Heart right ventricle (tissue), 16 donors: ENCODE measurements around the gene POM121C. TPM values are rescaled to one million over a fixed set of nuclear protein-coding genes. Genes with fewer than 3 reads are reported as not detected.
"Not testable (repeated sequence)": the region's sequence is repeated elsewhere in the genome, so short reads cannot be mapped to it uniquely, and the experiment has no call there.

Source experiments
- ATAC-seq, 8 donors: fragments of 200-7000 bp; cut with Tn5 transposase; one replicate each; pipeline ENCODE4 v1.9.1; 2020; ENCODE audit warnings: mild to moderate bottlenecking in 8 of 8, moderate library complexity in 8 of 8, moderate number of reproducible peaks in 1 of 8
- DNase-seq, 2 donors: peaks; one replicate each; pipeline ENCODE4 v3.0.0-alpha.2; 2020
- H3K27ac ChIP-seq, 10 donors: fragments of 200-600 bp; sonication (generic) in 2 of 10; one replicate each; pipeline versions ENCODE4 v1.5.0 to v1.8.0; 2020 to 2022; ENCODE audit warnings: mild to moderate bottlenecking in 3 of 10
- H3K27me3 ChIP-seq, 7 donors: fragments of 200-600 bp; one replicate each; pipeline ENCODE4 v1.8.0; 2021 to 2022; ENCODE audit warnings: mild to moderate bottlenecking in 2 of 7
- H3K36me3 ChIP-seq, 9 donors: fragments of 200-600 bp; sonication (generic) in 1 of 9; one replicate each; pipeline versions ENCODE4 v1.5.0 to v1.8.0; 2020 to 2022; ENCODE audit warnings: mild to moderate bottlenecking in 2 of 9
- H3K4me1 ChIP-seq, 9 donors: fragments of 200-600 bp; sonication (generic) in 1 of 9; one replicate each; pipeline versions ENCODE4 v1.5.0 to v1.8.0; 2020 to 2022; ENCODE audit warnings: mild to moderate bottlenecking in 4 of 9
- H3K4me3 ChIP-seq, 10 donors: fragments of 200-600 bp; sonication (generic) in 2 of 10; one replicate each; pipeline versions ENCODE4 v1.5.0 to v1.8.0; 2020 to 2022; ENCODE audit warnings: mild to moderate bottlenecking in 7 of 10, moderate library complexity in 2 of 10
- H3K9me3 ChIP-seq, 11 donors: fragments of 200-600 bp in 10 of 11; sonication (generic) in 2 of 11; one replicate each; pipeline versions ENCODE4 v1.5.0 to v1.8.0; 2013 to 2022; ENCODE audit warnings: mild to moderate bottlenecking in 2 of 11, control low read depth in 1 of 11, moderate library complexity in 1 of 11
- whole genome bisulfite sequencing, 2 donors: extraction: QIAGEN DNeasy Blood & Tissue Kit; methylation state at CpG; one replicate each; pipeline ENCODE4 v1.1.7; 2013; ENCODE audit warnings: inconsistent platforms in 1 of 2; 5-methylcytosine and 5-hydroxymethylcytosine counted together
- intact Hi-C, 10 donors: fragments of 100-400 bp; cut with DNase I; formaldehyde crosslinking; loops; one replicate each; pipeline versions ENCODE4 v1.11.1 to v1.14.2; 2022
- polyA plus RNA-seq, 2 donors: library from polyadenylated mRNA; stranded (reverse); fragments of 200-250 nt; gene quantifications; one replicate each; pipeline ENCODE4 v1.2.3, GENCODE V29; 2013
- total RNA-seq, 10 donors: library from RNA; stranded (reverse); fragmentation: NEBNext Ultra II Directional in 3 of 10; extraction: Animal tissue kit (Norgen Biotek cat#: 25700) in 3 of 10; gene quantifications; one replicate each; pipeline versions ENCODE4 v1.2.1 to v1.2.4, GENCODE V29; 2021 to 2023
- donor health status: Arrhythmogenic right ventricular cardiomyopathy.
- donor health status: ischemic (EF 13 %, LVEDD 7.1; RV severe dilation, severe dysfunction).
- donor health status: healthy with polysubstance abuse.
- donor health status: DM: no; HTN: yes; CAD: no.
- donor health status: DM: no; HTN: no; CAD: no.
- donor health status: ischemic (EF 25% LVEDD 6.9; RV normal size, moderate dysfunction).
- donor health status: ischemic (EF 25% LVEDD 5.7; RV mildly dilated, moderate dysfunction).
- donor health status: healthy.
- donor health status: DM: yes; HTN: yes; CAD: no.
- donor health status: Ischemic cardiomyopathy.
- donor health status: ischemic (EF 35%, LVEDD 5.7; RV mildly dilated, moderate dysfunction).
- donor health status: nonischemic (EF 11% LVEDD 7.7; RV severe dilation, severe dysfunction).
- donor health status: DM: yes; HTN: yes; CAD: no.
- donor health status: PGD.
- donor health status: ischemic (EF 29% LVEDD 5.4; RV normal size, mild dysfunction).
- donor health status: nonischemic (EF 23%, LVEDD 6.1; RV moderate dilation, normal function).

The POM121C gene
- total and polyA plus RNA-seq, 12 donors: 8.6 to 30.9 (median 25.2) TPM

DNA sequence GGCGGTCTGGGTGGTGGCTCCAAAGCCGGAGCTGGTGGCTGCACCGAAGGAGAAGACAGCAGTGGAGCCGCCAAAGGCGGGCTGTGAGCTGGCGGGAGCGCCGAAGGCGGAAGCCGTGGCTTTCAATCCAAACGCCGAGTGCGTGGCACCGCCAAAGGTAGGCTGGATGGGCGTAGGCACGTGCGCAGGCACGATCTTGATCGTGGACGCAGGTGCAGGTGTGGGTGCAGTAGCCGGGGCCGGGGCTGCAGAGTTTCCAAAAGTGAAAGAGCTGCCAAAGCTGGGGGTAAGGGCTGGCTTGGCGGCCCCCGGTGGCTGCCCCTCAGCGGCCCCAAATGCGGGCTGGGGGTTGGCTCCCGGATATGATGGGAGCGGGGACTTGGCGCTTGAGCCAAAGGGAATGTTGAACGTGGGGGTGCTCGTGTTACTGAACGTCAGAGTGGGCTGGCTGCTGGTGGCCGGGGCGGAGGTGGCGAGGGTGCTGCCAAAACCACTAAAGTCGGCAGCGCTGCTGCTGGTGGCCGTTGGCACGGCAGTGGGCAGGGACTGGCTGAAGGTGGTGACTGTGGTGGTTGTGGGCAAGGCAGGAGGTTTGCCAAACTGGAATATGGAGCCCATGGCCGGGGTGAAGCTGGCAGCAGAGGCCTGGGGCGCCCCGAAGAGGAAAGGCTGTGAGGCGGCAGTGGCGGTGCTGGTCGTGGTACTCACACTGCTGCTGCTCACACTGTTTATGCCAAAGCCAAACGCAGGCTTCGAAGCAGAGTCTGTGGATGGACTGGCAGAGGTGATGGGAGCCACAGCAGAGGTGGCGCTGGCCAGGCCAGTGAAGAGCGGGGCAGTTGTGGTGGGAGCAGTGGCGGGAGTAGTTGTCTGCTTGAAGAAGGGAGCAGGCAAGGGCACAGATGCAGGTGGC, 64.0 kb downstream of the POM121C start:
- H3K9me3 ChIP-seq, H3K27ac ChIP-seq, H3K4me3 ChIP-seq, H3K4me1 ChIP-seq, DNase-seq, H3K27me3 ChIP-seq, ATAC-seq, intact Hi-C loops: not testable (repeated sequence)
- peaks cover 0 to 46% (median 7%) of the 10 kb centered on the region in 9 donors for H3K36me3 ChIP-seq
- WGBS, 2 donors: 97% methylated on average over 26 to 29 of the region's 50 CpGs

DNA sequence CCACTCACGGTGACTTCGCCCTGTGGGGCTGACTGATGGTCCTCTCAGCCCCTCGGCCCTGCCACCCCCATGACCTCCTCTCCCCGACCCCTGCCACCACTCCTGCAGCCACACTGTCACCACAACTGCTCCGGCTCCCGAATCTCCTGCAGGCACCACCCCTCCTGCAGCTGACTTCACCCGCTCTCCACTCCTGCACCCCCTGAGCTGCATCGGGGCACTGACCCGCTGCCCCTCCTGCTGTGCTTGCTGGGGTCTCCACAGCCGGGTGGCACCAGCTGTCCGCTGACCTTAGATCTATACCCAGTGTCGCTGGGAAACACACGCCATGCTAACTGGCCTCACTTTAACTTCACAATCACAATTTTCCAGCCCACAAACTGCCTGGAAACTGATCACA, 65.9 kb downstream of the POM121C start:
- WGBS, 2 donors: 73 to 78% methylated on average over 11 to 13 of the region's 13 CpGs
- DNase-seq, intact Hi-C loops, H3K27me3 ChIP-seq, H3K9me3 ChIP-seq, H3K4me1 ChIP-seq, H3K27ac ChIP-seq, H3K4me3 ChIP-seq: not testable (repeated sequence)
- H3K36me3 ChIP-seq: peaks cover 0 to 61% (median 7%) of the 10 kb centered on the region in 9 donors
- peak in 2 of 8 donors; percentile 4 to 7 for ATAC-seq

DNA sequence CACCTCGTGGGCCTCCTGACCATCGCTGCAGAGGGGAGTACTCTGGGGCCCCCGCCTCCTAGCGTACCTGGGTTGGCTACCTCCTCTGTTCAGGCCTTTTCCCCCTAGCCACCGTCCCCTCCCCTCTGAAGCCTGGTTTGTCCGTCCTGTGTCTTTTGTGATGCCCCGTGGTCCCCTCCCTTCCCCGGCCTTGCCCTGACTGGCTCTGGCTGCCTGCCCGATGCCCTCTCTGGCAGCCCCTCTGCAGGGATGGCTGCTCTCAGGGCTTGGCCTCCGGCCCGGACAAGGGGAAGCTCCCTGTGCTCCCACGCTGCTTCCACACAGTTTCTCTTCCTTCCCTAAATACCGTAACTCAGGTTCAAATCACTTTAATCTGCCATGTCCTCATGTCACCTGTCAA, 66.4 kb downstream of the POM121C start:
- 39 to 56% methylated on average over 10 to 11 of the region's 13 CpGs for WGBS, 2 donors
- peak; percentile 60 to 88 (median 72) for ATAC-seq

DNA sequence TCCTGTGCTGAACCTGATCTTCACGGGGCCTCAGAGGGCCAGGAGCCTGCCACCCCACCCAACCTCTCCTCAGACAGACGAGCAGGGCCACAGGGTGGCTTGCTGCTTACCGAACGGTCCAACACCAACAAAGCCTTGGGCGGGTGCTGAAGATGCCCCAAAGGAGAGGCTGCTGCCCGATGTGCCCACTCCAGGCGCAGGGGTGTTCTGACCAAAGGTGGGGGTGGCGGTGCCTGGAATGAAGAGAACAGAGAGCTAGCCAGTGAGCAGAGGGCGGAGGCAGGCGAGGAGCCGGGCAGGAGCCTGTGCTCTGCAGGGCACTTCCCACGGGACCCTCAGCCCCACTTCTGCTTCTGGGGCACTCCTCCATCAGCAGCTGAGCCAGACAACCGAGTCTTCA, 66.9 kb downstream of the POM121C start:
- H3K27ac ChIP-seq, H3K27me3 ChIP-seq, H3K4me3 ChIP-seq, DNase-seq, H3K4me1 ChIP-seq, H3K9me3 ChIP-seq, intact Hi-C loops: not testable (repeated sequence)
- ATAC-seq: peak in 2 of 8 donors; percentile 6 to 11
- WGBS, 2 donors: 84 to 87% methylated on average over 11 to 12 of the region's 13 CpGs
- peaks cover 0 to 59% (median 7%) of the 10 kb centered on the region in 9 donors for H3K36me3 ChIP-seq

More for the DNA sequence above, 66.4 kb downstream of the POM121C start:
- H3K36me3 ChIP-seq: peaks cover 0 to 63% (median 7%) of the 10 kb centered on the region in 9 donors
- H3K27ac ChIP-seq, H3K9me3 ChIP-seq, H3K4me1 ChIP-seq, intact Hi-C loops, H3K4me3 ChIP-seq, H3K27me3 ChIP-seq: not testable (repeated sequence)
- peak; percentile 64 to 66 for DNase-seq

DNA sequence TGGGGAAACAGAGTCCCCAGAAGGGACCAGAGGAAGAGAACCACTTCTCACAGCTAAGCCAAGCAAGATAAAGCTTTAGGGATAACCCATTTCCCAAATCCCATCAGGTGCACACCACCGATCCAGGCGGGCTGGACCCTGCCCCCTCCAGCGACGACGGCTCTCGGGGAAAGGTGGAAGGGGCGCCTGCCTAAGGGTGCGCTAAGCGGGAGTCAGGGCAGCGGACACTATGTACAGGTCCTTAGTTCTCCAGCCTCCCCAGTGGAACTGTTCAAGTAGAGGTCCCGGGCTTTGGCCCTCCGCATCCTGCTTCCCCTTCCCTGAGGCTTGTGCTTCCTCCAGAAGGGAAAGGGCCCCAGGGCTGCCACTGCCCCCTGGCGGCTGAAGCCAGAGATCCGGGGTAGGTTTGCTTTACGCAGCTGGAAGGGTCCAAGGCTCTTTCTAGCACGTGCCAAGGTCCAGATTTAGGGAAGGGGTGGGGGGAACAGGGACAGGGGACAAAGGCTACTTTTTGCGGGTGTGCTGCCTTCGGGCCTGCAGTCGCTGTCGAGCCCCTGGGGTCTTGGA, 67.7 kb downstream of the POM121C start:
- H3K4me3 ChIP-seq, intact Hi-C loops, DNase-seq, H3K27ac ChIP-seq, H3K4me1 ChIP-seq, H3K27me3 ChIP-seq, H3K9me3 ChIP-seq: not testable (repeated sequence)
- peak in 3 of 8 donors; percentile 1 to 13 (median 13) for ATAC-seq
- H3K36me3 ChIP-seq: peaks cover 0 to 51% (median 4%) of the 10 kb centered on the region in 9 donors
- 90 to 94% methylated on average over 12 to 16 of the region's 20 CpGs for WGBS, 2 donors

DNA sequence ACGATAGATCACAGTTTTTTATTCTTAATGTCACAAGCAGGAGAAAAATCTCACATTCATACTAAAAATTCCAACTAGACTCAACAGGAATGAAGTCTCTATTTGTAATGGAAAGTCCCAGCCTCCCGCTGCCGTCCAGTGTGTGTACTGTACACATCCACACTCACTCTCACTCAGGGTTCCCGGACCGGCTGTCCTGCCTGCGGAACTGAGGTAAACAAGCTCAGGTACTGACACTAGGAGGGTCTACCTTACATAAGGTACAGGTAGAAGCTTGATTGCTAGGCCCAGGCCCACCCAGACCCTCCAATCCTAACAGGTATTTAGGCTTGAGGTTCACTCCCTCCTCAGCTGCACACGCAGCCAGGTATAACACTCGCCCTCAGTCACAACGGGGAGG, 69.3 kb downstream of the POM121C start:
- H3K4me3 ChIP-seq, H3K4me1 ChIP-seq, DNase-seq, ATAC-seq, H3K27me3 ChIP-seq, H3K27ac ChIP-seq, H3K9me3 ChIP-seq, intact Hi-C loops: not testable (repeated sequence)
- WGBS, 2 donors: 90 to 94% methylated on average over 8 of the region's 9 CpGs
- H3K36me3 ChIP-seq: peaks cover 0 to 46% (median 4%) of the 10 kb centered on the region in 9 donors

DNA sequence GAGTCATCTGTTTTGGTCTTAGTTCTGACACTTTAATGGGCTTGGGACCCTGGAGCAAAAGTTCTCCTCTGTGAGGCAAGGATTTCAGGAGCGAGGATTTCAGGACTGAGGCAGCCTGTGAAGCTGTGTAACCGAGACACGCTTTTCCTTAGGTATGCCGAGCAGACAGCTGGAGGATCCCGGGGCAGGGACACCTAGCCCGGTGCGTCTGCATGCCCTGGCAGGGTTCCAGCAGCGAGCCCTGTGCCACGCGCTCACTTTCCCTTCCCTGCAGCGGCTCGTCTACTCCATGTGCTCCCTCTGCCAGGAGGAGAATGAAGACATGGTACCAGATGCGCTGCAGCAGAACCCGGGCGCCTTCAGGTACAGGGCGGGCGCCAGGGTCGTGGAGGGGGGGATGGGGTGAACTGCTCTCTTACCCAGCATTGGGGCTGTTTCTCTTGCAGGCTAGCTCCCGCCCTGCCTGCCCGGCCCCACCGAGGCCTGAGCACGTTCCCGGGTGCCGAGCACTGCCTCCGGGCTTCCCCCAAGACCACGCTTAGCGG, 70.2 kb downstream of the POM121C start:
- H3K4me1 ChIP-seq, intact Hi-C loops, H3K4me3 ChIP-seq, H3K27me3 ChIP-seq, H3K27ac ChIP-seq, DNase-seq, H3K9me3 ChIP-seq, ATAC-seq: not testable (repeated sequence)
- H3K36me3 ChIP-seq: peaks cover 0 to 38% (median under 1%) of the 10 kb centered on the region in 9 donors
- 77 to 84% methylated on average over 16 to 18 of the region's 27 CpGs for WGBS, 2 donors

DNA sequence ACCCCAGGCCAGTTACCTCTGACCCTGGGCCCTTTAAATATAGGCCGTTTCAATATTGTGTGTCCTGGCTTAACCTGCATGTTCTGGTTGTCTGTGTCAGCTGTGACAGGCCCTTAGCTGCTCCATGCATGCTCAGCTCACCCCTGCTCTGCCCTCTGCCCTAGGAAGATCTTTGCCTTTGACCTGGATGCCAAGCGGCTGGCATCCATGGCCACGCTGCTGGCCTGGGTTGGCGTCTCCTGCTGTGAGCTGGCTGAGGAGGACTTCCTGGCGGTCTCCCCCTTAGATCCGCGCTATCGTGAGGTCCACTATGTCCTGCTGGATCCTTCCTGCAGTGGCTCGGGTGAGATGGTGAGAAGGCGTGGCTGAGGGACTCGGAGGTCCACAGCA, 70.7 kb downstream of the POM121C start:
- H3K9me3 ChIP-seq, intact Hi-C loops, H3K4me1 ChIP-seq, H3K27ac ChIP-seq, DNase-seq, ATAC-seq, H3K4me3 ChIP-seq, H3K27me3 ChIP-seq: not testable (repeated sequence)
- peaks cover 0 to 35% (median 0%) of the 10 kb centered on the region in 9 donors for H3K36me3 ChIP-seq
- 83 to 84% methylated on average over 9 to 11 of the region's 11 CpGs for WGBS, 2 donors

DNA sequence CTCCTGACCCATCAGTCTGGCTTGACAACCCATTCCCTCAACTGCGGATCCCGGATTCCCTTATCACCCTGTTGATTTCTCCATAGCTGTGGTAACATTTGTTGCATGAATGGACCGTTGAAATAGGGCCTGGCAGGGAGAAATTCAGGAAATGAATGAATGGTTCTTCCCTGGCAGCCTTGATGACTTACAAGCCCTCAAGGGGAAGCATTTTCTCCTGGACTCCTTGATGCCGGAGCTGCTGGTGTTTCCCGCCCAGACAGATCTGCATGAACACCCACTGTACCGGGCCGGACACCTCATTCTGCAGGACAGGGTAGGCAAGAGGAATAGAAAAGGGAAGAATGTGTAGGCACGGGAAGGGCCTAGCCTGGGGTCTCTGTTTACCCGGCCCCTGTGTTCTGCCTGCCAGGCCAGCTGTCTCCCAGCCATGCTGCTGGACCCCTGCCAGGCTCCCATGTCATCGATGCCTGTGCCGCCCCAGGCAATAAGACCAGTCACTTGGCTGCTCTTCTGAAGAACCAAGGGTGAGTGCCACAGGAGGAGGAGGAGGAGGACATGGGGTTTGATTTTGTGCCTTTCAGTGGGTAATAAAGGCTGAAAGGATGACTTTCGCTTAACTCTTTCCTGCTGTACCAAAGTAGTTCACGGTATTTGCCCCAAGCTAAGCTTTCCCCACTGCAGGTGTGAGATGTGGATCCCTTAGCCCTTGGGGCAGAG, 71.2 kb downstream of the POM121C start:
- not testable (repeated sequence) for DNase-seq

DNA sequence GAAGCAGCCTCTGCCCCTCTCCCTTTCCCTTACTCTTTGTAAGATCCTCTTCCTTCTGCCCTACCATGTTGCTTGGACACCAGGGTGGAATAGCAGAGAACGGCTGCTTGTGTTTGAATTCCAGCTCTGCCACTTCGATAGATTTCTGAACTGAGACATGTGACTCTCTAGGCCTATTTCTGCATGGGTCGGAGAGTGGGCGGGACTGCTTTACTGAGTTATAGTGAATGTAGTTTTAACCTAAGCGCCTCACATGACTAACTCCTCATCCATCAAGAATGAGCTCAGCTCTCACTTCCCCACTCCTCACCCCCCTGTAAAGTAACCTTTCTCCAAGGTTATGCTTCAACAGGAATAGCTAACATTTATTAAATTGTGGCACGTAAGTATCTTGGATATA, 71.9 kb downstream of the POM121C start:
- DNase-seq: not testable (repeated sequence)
- 61 to 67% methylated on average over 5 of the region's 6 CpGs for WGBS, 2 donors

More for the DNA sequence above, 71.2 kb downstream of the POM121C start:
- H3K4me1 ChIP-seq, intact Hi-C loops, H3K27ac ChIP-seq, H3K27me3 ChIP-seq, H3K4me3 ChIP-seq, H3K9me3 ChIP-seq, ATAC-seq: not testable (repeated sequence)
- WGBS, 2 donors: 62 to 73% methylated on average over 11 of the region's 13 CpGs
- H3K36me3 ChIP-seq: peaks cover 0 to 32% (median 0%) of the 10 kb centered on the region in 9 donors

More for the DNA sequence above, 71.9 kb downstream of the POM121C start:
- H3K9me3 ChIP-seq, intact Hi-C loops, H3K27me3 ChIP-seq, H3K27ac ChIP-seq, ATAC-seq, H3K4me3 ChIP-seq, H3K4me1 ChIP-seq: not testable (repeated sequence)
- H3K36me3 ChIP-seq: peaks cover 0 to 29% (median 0%) of the 10 kb centered on the region in 9 donors
